HG03571 (cell line): Measurements from ENCODE around the gene ZNF684.
A peak's percentile ranks its signal among the peaks of the same experiment; 100 is the strongest.
"Not testable (repeated sequence)": the region's sequence is repeated elsewhere in the genome, so short reads cannot be mapped to it uniquely, and the experiment has no call there.

Experiments
- ATAC-seq: cut with Tn5 transposase; IDR thresholded peaks from one replicate; pipeline ENCODE4 v1.9.1; 2021; ENCODE audit not compliant: unreplicated experiment

ZNF684 gene

DNA sequence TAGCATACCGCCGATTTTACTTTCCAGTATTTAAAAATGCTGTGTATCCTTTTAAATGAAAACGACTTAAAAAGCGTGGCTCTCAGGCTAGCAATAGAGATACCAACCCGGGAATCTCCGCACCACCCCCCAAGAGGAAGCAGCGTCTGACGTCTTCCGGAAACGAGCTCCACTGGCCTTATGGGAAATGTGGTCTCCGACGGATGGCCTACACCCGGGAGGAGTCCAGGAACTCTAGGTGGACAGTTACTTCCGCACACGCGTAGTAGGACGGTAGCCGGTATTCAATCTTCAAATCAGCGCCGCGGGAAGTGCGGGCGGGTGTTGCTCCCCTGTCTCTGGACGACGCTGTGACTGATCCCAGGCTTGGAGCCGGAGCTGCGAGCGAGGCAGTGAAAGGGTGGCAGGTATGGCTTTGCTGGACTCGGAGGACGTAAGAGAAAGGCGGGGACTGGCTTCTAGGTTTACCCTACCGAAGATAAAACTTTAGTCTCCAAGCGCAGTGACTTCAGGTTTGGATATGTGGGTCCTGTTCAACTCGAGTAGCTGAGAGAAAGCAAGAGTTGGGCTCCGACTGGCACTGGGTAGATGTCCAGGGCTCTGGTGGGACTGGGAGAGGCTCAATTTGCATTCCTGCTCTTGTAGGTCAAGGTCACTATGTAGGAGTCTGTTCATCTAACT lies at the start of gene ZNF684:
ZNF684 (plus strand) TSS at position 257 of the 681 bp plus-strand sequence. CDS start 1,530 bp downstream, outside the sequence.
- ATAC-seq = peak; percentile 95

DNA sequence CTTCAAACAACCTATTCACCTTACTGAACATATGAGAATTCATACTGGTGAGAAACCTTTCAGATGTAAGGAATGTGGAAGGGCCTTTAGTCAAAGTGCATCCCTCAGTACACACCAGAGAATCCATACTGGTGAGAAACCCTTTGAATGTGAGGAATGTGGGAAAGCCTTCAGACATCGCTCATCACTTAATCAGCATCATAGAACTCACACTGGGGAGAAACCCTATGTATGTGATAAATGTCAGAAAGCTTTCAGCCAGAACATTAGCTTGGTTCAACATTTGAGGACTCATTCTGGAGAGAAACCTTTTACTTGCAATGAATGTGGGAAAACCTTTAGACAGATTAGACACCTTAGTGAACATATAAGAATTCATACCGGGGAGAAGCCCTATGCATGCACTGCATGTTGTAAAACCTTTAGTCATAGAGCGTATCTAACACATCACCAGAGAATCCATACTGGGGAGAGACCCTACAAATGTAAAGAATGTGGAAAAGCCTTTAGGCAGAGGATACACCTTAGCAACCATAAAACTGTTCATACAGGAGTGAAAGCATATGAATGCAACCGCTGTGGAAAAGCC lies 36.0 kb upstream of the ZNF684 start:
- ATAC-seq = no peak

DNA sequence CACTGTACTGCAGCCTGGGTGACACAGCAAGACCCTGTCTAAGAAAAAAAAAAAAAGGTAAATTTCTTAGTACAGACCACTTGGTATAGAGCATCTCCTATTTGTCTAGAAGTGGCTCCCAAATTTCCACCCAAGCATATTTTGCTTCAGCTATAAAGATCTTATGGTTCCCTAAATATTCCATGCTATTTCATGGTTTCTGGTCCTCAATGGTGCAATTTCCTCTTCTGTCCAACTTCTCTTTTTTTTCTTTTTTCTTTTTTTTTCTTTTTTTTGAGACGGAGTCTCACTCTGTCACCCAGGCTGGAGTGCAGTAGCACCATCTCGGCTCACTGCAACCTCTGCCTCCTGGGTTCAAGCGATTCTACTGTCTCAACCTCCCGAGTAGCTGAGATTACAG lies 28.8 kb upstream of the ZNF684 start:
- not testable (repeated sequence) for ATAC-seq

- ATAC-seq = no peak
Observed at GRCh38 chr1:40507973-40508372, 23.5 kb upstream of the ZNF684 start.

- ATAC-seq = peak; percentile 64
Observed at GRCh38 chr1:40508375-40509341, 22.8 kb upstream of the ZNF684 start, which contains the start of gene EXO5. TSS of gene EXO5 (plus strand) at chr1:40508767. CDS start at chr1:40514545, 5,778 bp downstream.

DNA sequence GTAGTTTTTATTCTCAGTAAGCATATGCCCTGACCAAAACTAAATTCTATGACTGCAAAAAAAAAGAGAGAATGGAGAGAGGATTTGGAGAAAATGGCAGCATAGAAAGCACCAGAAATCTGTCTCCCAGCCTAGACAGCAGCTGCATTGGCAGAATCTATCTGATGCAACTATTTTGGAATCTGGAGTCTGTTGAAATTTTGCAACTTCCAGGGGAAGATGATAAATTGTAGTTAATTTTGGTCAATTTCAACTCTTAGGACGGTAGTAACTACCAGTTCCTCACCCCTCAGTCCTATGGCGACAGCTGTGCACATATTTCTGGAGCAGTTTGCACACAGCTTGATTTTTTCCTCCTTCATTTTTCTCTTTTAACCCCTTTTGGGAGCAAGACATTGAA lies 11.9 kb upstream of the ZNF684 start:
- no peak for ATAC-seq

DNA sequence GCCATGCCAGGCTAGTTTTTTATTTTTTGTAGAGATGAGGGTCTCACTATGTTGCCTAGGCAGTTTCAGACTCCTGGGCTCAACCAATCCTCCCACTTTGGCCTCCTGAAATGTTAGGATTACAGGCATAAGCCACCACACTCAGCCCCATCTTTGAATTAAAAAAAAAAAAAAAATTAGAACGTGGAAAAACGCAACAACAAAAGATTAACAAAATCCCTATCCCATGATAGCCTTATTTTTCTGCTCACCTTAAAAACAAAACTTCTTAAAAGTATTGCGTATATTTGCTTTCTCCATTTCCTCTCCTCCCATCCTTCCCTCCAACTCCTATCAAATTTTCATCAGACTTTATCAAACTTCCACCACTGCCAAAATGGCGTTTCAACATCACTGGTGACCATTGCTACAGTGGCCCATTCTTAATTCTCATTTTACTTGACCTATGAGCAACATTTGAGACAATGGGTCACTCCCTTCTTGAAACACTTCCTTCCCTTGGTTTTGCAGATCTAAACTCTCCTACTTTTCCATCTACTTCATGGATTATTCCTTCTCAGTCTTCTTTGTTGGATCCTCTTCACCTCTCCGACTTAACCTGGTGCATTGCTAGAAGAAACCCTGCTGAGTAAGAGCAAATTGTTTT lies 579 bp upstream of the ZNF684 start:
- no peak for ATAC-seq

- ATAC-seq = no peak
Observed at GRCh38 chr1:40532062-40532389, 589 bp downstream of the ZNF684 start.

- ATAC-seq = no peak
Observed at GRCh38 chr1:40532844-40533424, 1.5 kb downstream of the ZNF684 start.

- ATAC-seq = no peak
Observed at GRCh38 chr1:40534589-40534988, 3.2 kb downstream of the ZNF684 start.

- ATAC-seq = no peak
Observed at GRCh38 chr1:40535732-40536131, 4.3 kb downstream of the ZNF684 start.

GRCh38 chr1:40539338-40539737 lies 7.9 kb downstream of the ZNF684 start:
- ATAC-seq = no peak

- no peak for ATAC-seq
Observed at GRCh38 chr1:40546957-40547356, 15.5 kb downstream of the ZNF684 start.

DNA sequence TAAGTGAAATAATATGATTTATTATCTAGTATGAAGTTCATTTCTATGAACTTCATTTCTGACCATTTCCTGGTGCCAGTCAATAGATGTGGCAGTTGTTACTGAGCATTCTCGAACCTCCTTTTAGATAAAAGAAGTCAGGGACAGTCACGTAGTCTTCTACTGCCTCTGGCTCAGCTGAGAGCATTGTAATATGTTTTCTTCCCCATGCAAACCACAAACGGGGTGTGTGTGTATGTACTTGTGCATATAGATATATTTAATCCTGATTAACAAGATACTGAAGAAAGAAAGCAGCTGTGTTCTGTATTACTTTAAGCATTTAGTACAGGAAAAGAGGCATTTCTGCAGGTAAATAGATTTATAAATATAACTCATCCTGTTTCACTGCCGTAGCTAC lies 21.6 kb downstream of the ZNF684 start:
- no peak for ATAC-seq

- not testable (repeated sequence) for ATAC-seq
Observed at GRCh38 chr1:40554807-40555206, 23.4 kb downstream of the ZNF684 start.

DNA sequence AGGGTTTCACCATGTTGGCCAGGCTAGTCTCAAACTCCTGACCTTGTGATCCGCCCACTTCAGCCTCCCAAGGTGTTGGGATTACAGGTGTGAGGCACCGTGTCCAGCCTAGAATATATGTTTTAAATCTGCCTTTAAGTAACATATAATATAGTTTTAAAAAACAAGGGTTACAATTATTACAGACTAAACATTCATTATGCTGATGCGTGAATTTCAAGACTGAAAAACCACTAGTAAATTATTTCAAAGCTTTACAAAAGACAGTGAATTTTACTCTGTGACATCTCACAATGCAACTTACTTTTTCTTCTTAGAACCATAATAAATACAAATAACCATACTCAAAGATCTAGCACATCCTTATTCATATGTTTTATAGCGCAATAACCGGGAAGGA lies 24.7 kb downstream of the ZNF684 start:
- no peak for ATAC-seq

DNA sequence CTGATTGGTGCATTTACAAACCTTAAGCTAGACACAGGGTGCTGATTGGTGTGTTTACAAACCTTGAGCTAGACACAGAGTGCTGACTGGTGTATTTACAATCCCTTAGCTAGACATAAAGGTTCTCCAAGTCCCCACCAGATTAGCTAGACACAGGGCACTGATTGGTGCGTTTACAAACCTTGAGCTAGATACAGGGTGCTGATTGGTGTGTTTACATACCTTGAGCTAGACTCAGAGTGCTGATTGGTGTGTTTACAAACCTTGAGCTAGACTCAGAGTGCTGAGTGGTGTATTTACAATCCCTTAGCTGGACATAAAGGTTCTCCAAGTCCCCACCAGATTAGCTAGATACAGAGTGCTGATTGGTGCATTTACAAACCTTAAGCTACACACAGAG lies 26.8 kb downstream of the ZNF684 start:
- not testable (repeated sequence) for ATAC-seq

DNA sequence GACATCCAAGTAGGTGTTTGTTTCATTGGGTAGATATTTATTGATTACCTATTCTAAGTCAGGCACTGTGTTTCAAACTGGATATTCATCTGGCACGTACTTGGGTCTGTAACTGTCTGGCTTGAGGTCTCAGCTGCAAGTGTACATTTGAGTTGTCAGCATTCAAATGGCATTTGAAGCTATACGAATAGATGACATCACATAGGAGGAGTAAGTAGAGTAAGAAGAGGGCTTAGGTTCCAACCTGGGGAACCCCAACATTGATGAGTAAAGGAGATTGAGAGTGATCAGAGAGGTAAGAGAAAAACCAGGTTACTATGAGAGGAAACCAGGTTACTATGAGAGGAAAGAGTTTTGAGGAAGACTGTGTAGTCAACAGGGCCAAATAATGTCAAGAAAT lies 30.7 kb downstream of the ZNF684 start:
- no peak for ATAC-seq

DNA sequence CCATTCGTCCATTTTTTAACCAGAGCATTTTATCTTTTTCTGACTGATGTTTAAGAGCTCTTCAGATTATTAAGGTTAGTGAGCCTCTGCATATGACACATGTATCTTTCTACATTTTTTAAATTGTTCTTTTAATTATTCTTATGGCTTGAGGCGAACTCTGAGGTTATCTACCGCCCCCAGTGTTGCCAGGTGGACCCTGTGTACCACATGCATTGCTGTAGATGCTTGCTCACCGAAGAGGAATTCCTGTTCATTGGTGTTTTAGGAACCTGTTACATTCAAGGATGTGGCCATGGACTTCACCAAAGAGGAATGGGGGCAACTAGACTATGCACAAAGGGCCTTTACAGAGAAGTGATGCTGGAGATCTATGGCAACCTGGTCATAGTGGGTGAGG lies 31.8 kb downstream of the ZNF684 start:
- no peak for ATAC-seq

DNA sequence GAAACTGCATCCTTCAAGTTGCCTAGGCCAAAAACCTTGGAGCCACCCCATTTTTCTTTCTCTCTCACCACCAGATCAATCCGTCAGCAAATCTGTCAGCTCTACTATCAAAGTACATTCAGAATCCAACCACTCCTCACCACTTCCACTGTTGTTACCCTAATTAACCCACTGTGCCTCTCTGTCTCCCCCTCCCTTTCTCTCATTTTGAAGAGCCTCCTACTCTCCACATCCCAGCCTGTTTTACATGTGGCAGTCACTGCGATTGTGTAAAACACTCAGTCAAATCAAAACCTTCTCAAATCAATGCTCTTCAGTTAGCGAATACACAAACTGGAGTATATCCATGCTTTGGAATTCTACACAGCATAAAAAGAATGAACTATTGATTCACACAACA lies 33.1 kb downstream of the ZNF684 start:
- no peak for ATAC-seq

- no peak for ATAC-seq
Observed at GRCh38 chr1:40564913-40565312, 33.5 kb downstream of the ZNF684 start.
